Neural crest cell (in vitro differentiated cells): ENCODE measurements around the gene CHERP. TPM values are rescaled to one million over a fixed set of nuclear protein-coding genes. Genes with fewer than 3 reads are reported as not detected.

Experiments
- DNase-seq: peaks from one replicate; pipeline ENCODE4 v3.0.0; 2021; ENCODE audit warnings: low read depth, mixed read lengths, low spot score
- H3K27ac Mint-ChIP-seq: one replicate; pipeline ENCODE4 v1.8.0; 2021; ENCODE audit warnings: mild to moderate bottlenecking, mixed read lengths; ENCODE audit not compliant: unreplicated experiment
- H3K27me3 Mint-ChIP-seq: 2 replicates; pipeline ENCODE4 v1.8.0; 2021; ENCODE audit warnings: low read depth, mild to moderate bottlenecking, mixed read lengths
- H3K36me3 Mint-ChIP-seq: 2 replicates; pipeline ENCODE4 v1.8.0; 2021; ENCODE audit warnings: low read depth, mild to moderate bottlenecking, mixed read lengths
- H3K4me1 Mint-ChIP-seq: 2 replicates; pipeline ENCODE4 v1.8.0; 2021; ENCODE audit warnings: mixed read lengths
- H3K4me3 Mint-ChIP-seq: one replicate; pipeline ENCODE4 v1.8.0; 2021; ENCODE audit warnings: mild to moderate bottlenecking, mixed read lengths
- H3K9me3 Mint-ChIP-seq: 2 replicates; pipeline ENCODE4 v1.8.0; 2021; ENCODE audit warnings: mixed read lengths
- CTCF ChIP-seq: fragments of 200-600 bp; sonication (generic); conservative IDR thresholded peaks from 2 replicates; pipeline ENCODE4 v1.5.0; 2021; ENCODE audit warnings: antibody characterized with exemption, mild to moderate bottlenecking
- total RNA-seq: library from RNA; stranded (reverse); gene quantifications from 2 replicates; pipeline ENCODE4 v1.2.1, GENCODE V29; 2021

The CHERP gene
- total RNA-seq, 1 donor from 2014 or later = 95.7 TPM

DNA sequence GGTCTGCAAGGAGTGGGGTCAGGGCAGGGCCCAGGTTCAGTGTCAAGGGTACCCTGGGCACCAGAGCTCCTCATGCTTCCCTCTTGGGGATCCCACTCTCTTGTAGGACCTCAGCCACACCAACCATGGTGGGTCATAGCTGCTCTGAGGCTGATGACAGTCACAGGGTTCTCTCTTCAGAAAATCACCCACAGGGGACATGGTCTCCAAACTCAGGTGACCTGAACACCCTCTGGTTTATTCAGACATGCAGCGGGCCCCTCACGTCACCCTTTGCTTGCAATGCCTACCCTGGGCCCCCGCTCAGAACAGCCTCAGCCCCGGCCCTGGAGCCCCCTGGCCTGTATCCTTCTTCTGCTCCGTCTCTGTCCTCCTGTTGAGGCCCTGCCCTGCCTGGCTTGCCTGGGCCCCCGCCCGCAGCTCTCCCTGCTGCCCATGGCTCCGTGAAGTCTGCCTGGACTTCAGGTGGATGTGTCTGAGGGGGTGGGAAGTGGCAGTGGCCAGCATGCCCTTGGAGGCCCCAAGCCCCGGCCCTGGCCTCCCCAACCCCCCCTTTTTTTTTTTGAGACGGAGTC lies 20.4 kb downstream of the CHERP start:
- TF ChIP-seq CTCF = no peak
- Mint-ChIP-seq H3K27me3 (no peaks in the 10 kb centered on the region), H3K9me3 (no peaks in the 10 kb centered on the region), H3K27ac (no peak overlapping the region), H3K4me3 (no peak overlapping the region), H3K4me1 (no peaks in the 10 kb centered on the region), H3K36me3 (peaks cover 16% of the 10 kb centered on the region)
- DNase-seq = no peak

GRCh38 chr19:16520986-16521624 lies 21.1 kb downstream of the CHERP start:
- Mint-ChIP-seq H3K4me3 (peak overlapping the region; percentile 49), H3K36me3 (peaks cover 16% of the 10 kb centered on the region), H3K9me3 (no peaks in the 10 kb centered on the region), H3K27me3 (no peaks in the 10 kb centered on the region), H3K27ac (no peak overlapping the region), H3K4me1 (no peaks in the 10 kb centered on the region)
- no peak for DNase-seq
- no peak for TF ChIP-seq CTCF

GRCh38 chr19:16520074-16520973 lies 21.9 kb downstream of the CHERP start:
- DNase-seq = no peak
- Mint-ChIP-seq H3K27me3 (no peaks in the 10 kb centered on the region), H3K4me3 (no peak overlapping the region), H3K4me1 (no peaks in the 10 kb centered on the region), H3K9me3 (no peaks in the 10 kb centered on the region), H3K36me3 (peaks cover 16% of the 10 kb centered on the region), H3K27ac (peak overlapping the region; percentile 50)
- no peak for TF ChIP-seq CTCF

- Mint-ChIP-seq H3K9me3 (no peaks in the 10 kb centered on the region), H3K27me3 (no peaks in the 10 kb centered on the region), H3K27ac (no peak overlapping the region), H3K36me3 (peaks cover 16% of the 10 kb centered on the region), H3K4me3 (no peak overlapping the region), H3K4me1 (no peaks in the 10 kb centered on the region)
- no peak for TF ChIP-seq CTCF
- DNase-seq = no peak
These were observed 23.0 kb downstream of the CHERP start for GRCh38 chr19:16519230-16519687.

DNA sequence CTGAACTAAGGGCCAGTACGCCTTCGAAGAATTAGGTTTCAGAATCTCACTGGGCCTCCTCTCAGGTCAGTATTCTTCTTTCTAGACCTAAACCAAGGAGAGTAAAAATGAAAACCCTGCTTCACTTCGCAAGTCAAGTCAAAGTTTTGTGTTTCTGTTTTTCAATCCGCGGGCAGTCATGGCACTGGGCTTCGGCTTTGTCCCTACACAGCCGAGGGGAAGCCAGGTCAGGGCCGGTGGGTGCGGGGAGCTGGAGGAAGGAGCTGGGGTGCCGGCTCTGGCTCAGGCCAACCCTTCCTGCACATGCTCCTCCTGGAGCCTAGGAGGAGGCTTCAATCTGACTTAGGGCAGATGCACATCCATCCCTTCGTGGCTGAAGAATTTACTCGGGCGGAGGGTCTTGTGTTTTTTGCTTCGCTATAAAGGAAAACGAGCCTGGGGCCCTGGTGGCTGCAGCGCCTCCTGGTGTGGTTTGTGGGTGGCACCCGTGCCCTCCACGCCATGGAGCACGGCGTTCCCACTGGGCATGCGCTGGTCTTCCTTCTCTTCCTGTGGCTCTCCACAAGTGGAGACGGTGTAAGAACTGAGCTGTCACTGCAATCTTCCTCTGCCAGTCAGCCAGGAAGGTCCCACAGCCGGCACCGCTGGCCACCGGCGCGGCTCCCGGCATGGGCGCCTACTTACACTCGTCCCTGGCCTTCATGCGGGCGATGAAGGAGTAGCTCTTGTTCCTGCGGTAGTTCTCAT lies 23.6 kb downstream of the CHERP start:
- no peak for DNase-seq
- Mint-ChIP-seq H3K4me3 (peak overlapping the region; percentile 44), H3K27ac (no peak overlapping the region), H3K4me1 (no peaks in the 10 kb centered on the region), H3K36me3 (peaks cover 10% of the 10 kb centered on the region), H3K27me3 (no peaks in the 10 kb centered on the region), H3K9me3 (no peaks in the 10 kb centered on the region)
- peak; percentile 19 for TF ChIP-seq CTCF
